GM20000 (cell line): ENCODE results near the gene CD101.

ENCODE experiments used
- DNase-seq: peaks from one replicate; pipeline ENCODE4 v3.0.0; 2012; ENCODE audit warnings: low spot score
- TF ChIP-seq, protein P1 (sequence below): IDR thresholded peaks from 2 replicates; pipeline ENCODE4 v1.5.1; 2012; ENCODE audit warnings: mild to moderate bottlenecking, control low read depth; ENCODE audit errors: extremely low read depth, missing control alignments

CD101 gene

DNA sequence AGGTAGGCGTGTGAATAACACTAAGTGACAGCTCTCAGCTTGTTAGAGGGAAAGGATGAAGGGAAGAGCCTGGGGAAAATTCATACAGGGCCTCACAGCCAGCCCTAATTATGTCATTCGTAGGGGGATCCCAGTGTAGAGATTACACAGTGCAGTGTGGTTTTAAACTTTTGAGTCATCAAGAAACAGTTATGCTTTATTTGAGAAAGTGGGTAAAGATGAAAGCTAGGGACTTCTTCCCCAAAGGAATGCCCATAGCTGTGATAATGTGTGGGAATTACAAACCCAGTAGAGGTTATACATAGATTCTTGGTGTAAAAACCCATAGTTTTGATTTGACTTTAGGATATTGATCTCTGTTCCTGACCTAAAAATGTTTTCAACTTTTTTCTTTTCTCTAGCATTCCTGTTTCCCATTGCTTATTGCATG is 60.4 kb downstream of the CD101 start:
- DNase-seq, result peak; percentile 66

DNA sequence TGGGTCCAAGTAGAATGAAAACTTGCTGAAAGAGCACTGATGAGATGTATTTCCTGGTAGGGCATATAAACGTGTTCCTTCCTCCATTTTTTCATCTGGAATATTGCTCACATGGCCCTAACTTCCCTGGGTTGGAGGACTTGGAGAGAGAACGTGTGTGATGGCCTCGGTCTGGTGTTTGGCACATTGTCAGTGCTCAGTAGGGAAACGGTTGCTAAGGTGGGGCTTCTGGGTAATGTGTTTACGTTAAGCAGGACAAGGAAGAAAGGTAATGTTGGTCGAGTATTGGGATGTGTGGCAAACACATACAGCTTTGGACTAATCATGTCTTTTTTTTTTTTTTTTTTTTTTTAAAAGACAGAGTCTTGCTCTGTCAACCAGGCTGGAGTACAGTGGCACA is 64.8 kb downstream of the CD101 start:
- DNase-seq, result no peak
- TF ChIP-seq, protein P1, sequence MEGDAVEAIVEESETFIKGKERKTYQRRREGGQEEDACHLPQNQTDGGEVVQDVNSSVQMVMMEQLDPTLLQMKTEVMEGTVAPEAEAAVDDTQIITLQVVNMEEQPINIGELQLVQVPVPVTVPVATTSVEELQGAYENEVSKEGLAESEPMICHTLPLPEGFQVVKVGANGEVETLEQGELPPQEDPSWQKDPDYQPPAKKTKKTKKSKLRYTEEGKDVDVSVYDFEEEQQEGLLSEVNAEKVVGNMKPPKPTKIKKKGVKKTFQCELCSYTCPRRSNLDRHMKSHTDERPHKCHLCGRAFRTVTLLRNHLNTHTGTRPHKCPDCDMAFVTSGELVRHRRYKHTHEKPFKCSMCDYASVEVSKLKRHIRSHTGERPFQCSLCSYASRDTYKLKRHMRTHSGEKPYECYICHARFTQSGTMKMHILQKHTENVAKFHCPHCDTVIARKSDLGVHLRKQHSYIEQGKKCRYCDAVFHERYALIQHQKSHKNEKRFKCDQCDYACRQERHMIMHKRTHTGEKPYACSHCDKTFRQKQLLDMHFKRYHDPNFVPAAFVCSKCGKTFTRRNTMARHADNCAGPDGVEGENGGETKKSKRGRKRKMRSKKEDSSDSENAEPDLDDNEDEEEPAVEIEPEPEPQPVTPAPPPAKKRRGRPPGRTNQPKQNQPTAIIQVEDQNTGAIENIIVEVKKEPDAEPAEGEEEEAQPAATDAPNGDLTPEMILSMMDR, result no peak

More for the DNA sequence above, 60.4 kb downstream of the CD101 start:
- TF ChIP-seq, protein P1, result no peak

DNA sequence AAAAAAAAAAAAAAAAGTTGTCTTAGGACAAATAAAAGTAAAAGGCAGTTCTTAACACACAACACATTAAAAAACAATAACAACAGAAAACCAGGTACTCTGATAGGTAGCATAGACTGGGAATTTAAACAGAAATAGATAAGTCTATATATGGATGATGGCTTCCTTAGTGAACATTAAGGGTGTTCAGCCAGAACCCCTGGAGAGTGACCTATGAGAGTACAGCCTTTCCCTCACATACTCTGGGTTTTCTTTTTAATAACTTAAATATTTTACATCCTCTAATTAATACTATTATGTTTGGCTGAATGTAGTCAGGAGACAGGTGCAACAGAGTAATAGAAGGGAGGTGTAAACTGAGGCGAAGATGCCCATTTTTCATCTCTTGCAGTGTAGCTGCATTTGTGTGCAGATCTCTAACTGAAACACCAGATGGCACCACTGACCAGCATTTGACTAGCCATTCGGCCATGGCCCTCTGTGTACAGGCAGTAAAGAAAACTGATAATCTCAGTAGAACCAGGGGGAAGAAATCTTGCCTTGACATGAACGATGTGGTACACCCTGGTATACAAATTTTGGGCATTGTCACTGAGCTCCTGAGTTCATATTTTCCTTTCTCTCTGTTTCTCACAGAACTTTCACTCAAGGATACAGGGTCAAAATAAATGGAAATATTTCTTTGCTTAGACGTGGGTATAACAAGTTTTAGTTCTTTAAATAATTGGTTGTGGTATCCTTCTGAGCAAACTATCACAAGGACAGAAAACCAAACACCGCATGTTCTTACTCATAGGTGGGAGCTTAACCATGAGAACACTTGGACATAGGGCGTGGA is 66.2 kb downstream of the CD101 start:
- TF ChIP-seq, protein P1, result peak; percentile 56
- DNase-seq, result peak; percentile 51

DNA sequence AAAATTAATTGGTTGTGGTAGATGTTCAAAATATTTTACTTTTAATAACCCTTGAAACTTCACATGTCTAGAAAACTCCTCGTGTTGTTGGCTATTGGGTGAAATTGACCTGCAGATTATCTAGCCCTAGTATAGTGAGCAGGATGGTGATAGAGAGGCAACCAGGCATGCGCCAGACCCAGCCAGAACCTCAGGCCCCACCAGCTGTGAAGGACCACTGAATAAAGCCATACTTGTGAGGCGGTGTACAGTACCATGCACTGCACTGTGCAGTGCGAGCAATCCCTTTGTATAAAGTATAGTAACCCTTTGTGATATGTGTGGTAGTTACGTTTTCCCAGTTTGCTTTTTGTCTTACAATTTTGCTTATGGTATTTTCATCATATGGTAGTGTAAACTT is 67.0 kb downstream of the CD101 start:
- DNase-seq, result no peak
- TF ChIP-seq, protein P1, result no peak

DNA sequence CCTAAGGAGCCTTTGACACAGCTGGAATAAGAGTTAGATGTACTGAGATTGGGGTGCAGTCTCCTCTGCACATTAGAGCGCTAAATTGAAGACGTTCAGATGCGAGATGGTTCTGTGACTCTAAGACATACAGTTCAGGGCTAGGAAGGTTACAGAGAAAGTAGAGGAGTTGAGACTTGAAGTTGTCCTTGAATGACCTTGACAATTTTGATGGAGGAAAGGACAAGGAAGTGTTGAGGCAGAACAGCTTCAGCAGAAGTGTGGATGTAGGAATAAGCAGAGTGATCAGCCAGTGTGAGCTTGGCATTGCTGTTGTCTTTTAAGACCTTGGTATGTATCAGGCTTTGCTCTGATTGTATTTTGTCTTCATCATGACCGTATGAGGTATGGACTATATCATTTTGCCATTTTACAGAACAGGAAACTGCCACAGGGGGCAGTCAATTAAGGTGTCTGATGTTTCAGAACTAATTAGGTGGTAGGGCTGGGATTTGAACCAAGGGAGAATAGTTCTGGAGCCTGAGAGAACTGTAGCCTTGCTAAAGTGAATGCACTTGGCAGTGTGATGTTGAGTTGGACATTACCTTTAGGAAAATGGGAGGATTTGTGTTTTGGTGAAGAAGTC is 67.8 kb downstream of the CD101 start:
- DNase-seq, result no peak
- TF ChIP-seq, protein P1, result no peak

DNA sequence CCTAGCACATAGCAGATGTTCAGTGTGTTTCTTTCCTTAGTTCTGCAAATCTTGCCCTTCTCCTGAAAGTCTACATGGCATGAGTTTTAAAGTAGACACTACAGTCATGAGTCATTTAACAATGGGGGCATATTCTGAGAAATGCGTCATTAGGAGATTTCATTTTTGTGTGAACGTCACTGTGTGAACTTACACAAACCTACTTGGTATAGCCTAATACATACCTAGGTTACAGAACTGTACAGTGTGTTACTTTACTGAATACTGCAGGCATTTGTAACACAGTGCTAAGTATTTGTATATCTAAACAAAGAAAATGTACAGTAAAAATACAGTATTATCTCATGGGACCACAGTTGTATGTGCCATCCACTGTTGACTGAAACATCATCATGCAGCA is 68.6 kb downstream of the CD101 start:
- TF ChIP-seq, protein P1, result no peak
- no peak for DNase-seq

DNA sequence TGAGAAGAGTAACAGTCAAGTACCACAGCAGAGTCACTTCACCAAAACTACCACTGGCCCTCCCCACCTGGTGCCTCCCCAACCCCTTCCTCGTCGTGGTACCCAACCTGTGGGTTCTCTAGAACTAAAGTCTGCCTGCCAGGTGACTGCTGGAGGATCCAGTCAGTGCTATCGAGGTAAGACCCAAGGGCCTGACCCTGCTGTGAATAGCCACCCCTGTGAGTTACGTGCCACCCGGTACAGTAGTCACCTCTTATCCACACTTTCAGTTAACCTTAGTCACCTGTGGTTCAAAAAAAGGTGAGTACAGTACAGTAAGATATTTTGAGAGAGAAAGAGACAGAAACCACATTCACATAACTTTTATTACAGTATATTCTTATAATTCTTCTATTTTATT is 75.1 kb downstream of the CD101 start:
- no peak for DNase-seq
- TF ChIP-seq, protein P1, result no peak
